HEK293T (cell line): ENCODE measurements around the gene RETSAT.

Experiments
- CTCF ChIA-PET: fragments of 350-600 bp; formaldehyde crosslinking; extraction: SDS; loops from one replicate; lab custom pipeline; 2021; ENCODE audit warnings: antibody characterized with exemption, inconsistent platforms; lab: Yijun Ruan, JAX
- POLR2A ChIA-PET: fragments of 350-600 bp; formaldehyde crosslinking; extraction: SDS; loops from one replicate; lab custom pipeline; 2020; ENCODE audit warnings: antibody characterized with exemption, inconsistent platforms; lab: Yijun Ruan, JAX
- DNase-seq: peaks from one replicate; pipeline ENCODE4 v3.0.0; 2012; ENCODE audit warnings: mixed read lengths; ENCODE audit errors: extremely low spot score
- ARNT ChIP-seq: fragments of 450-650 bp; IDR thresholded peaks from 2 replicates; pipeline ENCODE4 v1.6.1; 2017; ENCODE audit warnings: mild to moderate bottlenecking
- BHLHE40 ChIP-seq: fragments of 450-650 bp; IDR thresholded peaks from 2 replicates; pipeline ENCODE4 v1.6.1; 2016; ENCODE audit warnings: mild to moderate bottlenecking, moderate library complexity, borderline replicate concordance
- CTBP1 ChIP-seq: fragments of 450-650 bp; IDR thresholded peaks from 2 replicates; pipeline ENCODE4 v1.6.1; 2016; ENCODE audit warnings: borderline replicate concordance
- ELF4 ChIP-seq: fragments of 450-650 bp; IDR thresholded peaks from 2 replicates; pipeline ENCODE4 v1.6.1; 2017; ENCODE audit warnings: antibody characterized with exemption
- FOXA1 ChIP-seq: fragments of 450-650 bp; IDR thresholded peaks from 2 replicates; pipeline ENCODE4 v1.6.1; 2016; ENCODE audit warnings: mild to moderate bottlenecking
- FOXK2 ChIP-seq: fragments of 450-650 bp; IDR thresholded peaks from 2 replicates; pipeline ENCODE4 v1.6.1; 2016; ENCODE audit warnings: mild to moderate bottlenecking
- FOXM1 ChIP-seq: fragments of 450-650 bp; IDR thresholded peaks from 2 replicates; pipeline ENCODE4 v1.6.1; 2017; ENCODE audit warnings: mild to moderate bottlenecking, borderline replicate concordance
- HDGF ChIP-seq: fragments of 450-650 bp; IDR thresholded peaks from 2 replicates; pipeline ENCODE4 v1.6.1; 2017; ENCODE audit warnings: antibody characterized with exemption, borderline replicate concordance
- L3MBTL2 ChIP-seq: fragments of 450-650 bp; conservative IDR thresholded peaks from 2 replicates; pipeline ENCODE4 v1.6.1; 2016; ENCODE audit warnings: mild to moderate bottlenecking
- LEF1 ChIP-seq: fragments of 450-650 bp; IDR thresholded peaks from 2 replicates; pipeline ENCODE4 v1.6.1; 2017; ENCODE audit warnings: mild to moderate bottlenecking, borderline replicate concordance
- NFRKB ChIP-seq: fragments of 450-650 bp; IDR thresholded peaks from 2 replicates; pipeline ENCODE4 v1.6.1; 2016; ENCODE audit warnings: mild to moderate bottlenecking, moderate library complexity
- PKNOX1 ChIP-seq: fragments of 450-650 bp; IDR thresholded peaks from 2 replicates; pipeline ENCODE4 v1.6.1; 2016
- SP1 ChIP-seq: fragments of 450-650 bp; IDR thresholded peaks from 2 replicates; pipeline ENCODE4 v1.6.1; 2017
- SUZ12 ChIP-seq: fragments of 450-650 bp; IDR thresholded peaks from 2 replicates; pipeline ENCODE4 v1.6.1; 2016; ENCODE audit warnings: mild to moderate bottlenecking
- TARDBP ChIP-seq: fragments of 450-650 bp; IDR thresholded peaks from 2 replicates; pipeline ENCODE4 v1.6.1; 2016
- ZNF384 ChIP-seq: fragments of 450-650 bp; IDR thresholded peaks from 2 replicates; pipeline ENCODE4 v1.6.1; 2016

The RETSAT gene

GRCh38 chr2:85378257-85378656 is 23.9 kb upstream of the RETSAT start:
- ChIA-PET POLR2A (no interaction called here), CTCF (no interaction called here)
- no peak for DNase-seq
- TF ChIP-seq ZNF384 (no peak), HDGF (no peak), BHLHE40 (no peak), FOXK2 (no peak), SUZ12 (no peak), TARDBP (no peak), PKNOX1 (no peak), FOXA1 (no peak), ELF4 (no peak)

- CTCF ChIA-PET, result no interaction called here
- DNase-seq, result no peak
- POLR2A ChIA-PET, result no interaction called here
- TF ChIP-seq ZNF384 (no peak), SP1 (no peak), BHLHE40 (no peak), ELF4 (no peak), LEF1 (no peak), PKNOX1 (no peak), NFRKB (no peak), SUZ12 (no peak), ARNT (no peak), L3MBTL2 (no peak), FOXK2 (no peak), CTBP1 (no peak), FOXA1 (no peak), TARDBP (no peak), FOXM1 (no peak)
These were observed 22.8 kb upstream of the RETSAT start for GRCh38 chr2:85377083-85377482.

- no peak for TF ChIP-seq FOXM1
- no peak for TF ChIP-seq BHLHE40
- TF ChIP-seq TARDBP, result no peak
- TF ChIP-seq FOXA1, result no peak
- no peak for TF ChIP-seq SP1
- no peak for TF ChIP-seq FOXK2
- no peak for TF ChIP-seq SUZ12
- TF ChIP-seq L3MBTL2, result no peak
- no peak for TF ChIP-seq LEF1
- no peak for TF ChIP-seq CTBP1
- TF ChIP-seq ELF4, result no peak
- no peak for TF ChIP-seq ZNF384
- TF ChIP-seq HDGF, result no peak
- TF ChIP-seq NFRKB, result no peak
- TF ChIP-seq ARNT, result no peak
- no peak for DNase-seq
- POLR2A ChIA-PET, result no interaction called here
- CTCF ChIA-PET, result interaction anchor here (0.6 kb wide), 1 partner anchor 284 kb away, joined by 3 read pairs; no protein-coding TSS in a partner anchor
These were observed 22.1 kb upstream of the RETSAT start for GRCh38 chr2:85376291-85377065.

- no peak for DNase-seq
- no peak for TF ChIP-seq FOXA1
- TF ChIP-seq LEF1, result no peak
- TF ChIP-seq ARNT, result no peak
- POLR2A ChIA-PET, result interaction anchor here (0.9 kb wide), 1 partner anchor 17 kb away, joined by 3 read pairs; the partner anchor contains the start of gene RETSAT
- CTCF ChIA-PET, result interaction anchor here (0.7 kb wide), 1 partner anchor 13 kb away, joined by 4 read pairs; no protein-coding TSS in a partner anchor
These were observed 16.7 kb upstream of the RETSAT start for GRCh38 chr2:85371045-85371444.

GRCh38 chr2:85369500-85369899 is 15.2 kb upstream of the RETSAT start:
- CTCF ChIA-PET, result interaction anchor here (0.9 kb wide), 1 partner anchor 183 kb away, joined by 4 read pairs; no protein-coding TSS in a partner anchor
- DNase-seq, result no peak
- TF ChIP-seq L3MBTL2 (no peak), NFRKB (no peak), ZNF384 (no peak), PKNOX1 (no peak), FOXK2 (no peak)
- POLR2A ChIA-PET, result no interaction called here

GRCh38 chr2:85368921-85369320 is 14.6 kb upstream of the RETSAT start:
- TF ChIP-seq HDGF (no peak), LEF1 (no peak), ZNF384 (no peak), SUZ12 (no peak), PKNOX1 (no peak), SP1 (no peak), TARDBP (no peak), FOXA1 (no peak), L3MBTL2 (no peak)
- ChIA-PET CTCF (interaction anchor here (0.9 kb wide), 1 partner anchor 183 kb away, joined by 4 read pairs; no protein-coding TSS in a partner anchor), POLR2A (no interaction called here)
- no peak for DNase-seq
